ACHN (cell line): ENCODE data around the gene HERC5.
A peak's percentile ranks its signal among the peaks of the same experiment; 100 is the strongest.
"Not testable (repeated sequence)": the region's sequence is repeated elsewhere in the genome, so short reads cannot be mapped to it uniquely, and the experiment has no call there.

Experiments used
- DNase-seq: peaks from one replicate; pipeline ENCODE4 v3.0.0-alpha.2; 2015
- in situ Hi-C: cut with HindIII; loops from 2 replicates; pipeline ENCODE4 v1.10.0; 2017; ENCODE audit warnings: low sequenced_read_pairs, low pct_ligation_motif_present, low pct_unique_long_range_greater_than_20kb

The HERC5 gene

DNA sequence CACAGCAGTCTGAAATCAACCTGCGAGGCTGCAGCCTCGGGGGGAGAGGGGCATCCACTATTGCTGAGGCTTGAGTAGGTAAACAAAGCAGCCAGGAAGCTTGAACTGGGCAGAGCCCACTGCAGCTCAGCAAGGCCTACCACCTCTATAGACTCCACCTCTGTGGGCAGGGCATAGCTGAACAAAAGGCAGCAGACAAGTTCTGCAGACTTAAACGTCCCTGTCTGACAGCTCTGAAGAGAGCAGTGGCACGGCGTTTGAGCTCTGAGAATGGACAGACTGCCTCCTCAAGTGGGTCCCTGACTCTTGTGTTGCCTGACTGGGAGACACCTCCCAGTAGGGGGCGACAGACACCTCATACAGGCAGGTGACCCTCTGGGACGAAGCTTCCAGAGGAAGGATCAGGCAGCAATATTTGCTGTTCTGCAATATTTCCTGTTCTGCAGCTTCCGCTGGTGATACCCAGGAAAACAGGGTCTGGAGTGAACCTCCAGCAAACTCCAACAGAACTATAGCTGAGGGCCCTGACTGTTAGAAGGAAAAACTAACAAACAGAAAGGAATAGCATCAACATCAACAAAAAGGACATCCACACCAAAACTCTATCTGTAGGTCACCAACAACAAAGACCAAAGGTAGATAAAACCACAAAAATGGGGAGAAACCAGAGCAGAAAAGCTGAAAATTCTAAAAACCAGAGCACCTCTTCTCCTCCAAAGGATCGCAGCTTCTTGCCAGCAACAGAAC is 82.6 kb downstream of the HERC5 start:
- in situ Hi-C loops: not testable (repeated sequence)
- peak; percentile 40 for DNase-seq

GRCh38 chr4:88549815-88550214 is 92.9 kb downstream of the HERC5 start:
- in situ Hi-C loops: no loop called here
- no peak for DNase-seq
